Frontal cortex (tissue), 4 donors: ENCODE measurements around the gene MTSS2. TPM values are rescaled to one million over a fixed set of nuclear protein-coding genes. Genes with fewer than 3 reads are reported as not detected.
A peak's percentile ranks its signal among the peaks of the same experiment; 100 is the strongest.

Source experiments
- DNase-seq, 2 donors: peaks; one replicate each; pipeline ENCODE4 v3.0.0; 2012; ENCODE audit warnings: low spot score in 2 of 2
- FAIRE-seq: peaks from 2 replicates; lab custom pipeline; 2012; peaks lifted over from hg19 to GRCh38; lab: Jason Lieb, UNC
- total RNA-seq: library from RNA; depleted of rRNA; stranded (reverse); fragments of >200 nt; gene quantifications from one replicate; pipeline ENCODE4 v1.2.3, GENCODE V29; 2014
- donor health status: control.
- donor health status: control.
- donor health status: control.

MTSS2 gene
- total RNA-seq, 1 donor from 2014 or later = 25.7 TPM

- DNase-seq = no peak
- no peak for FAIRE-seq
These were observed 15.7 kb upstream of the MTSS2 start for GRCh38 chr16:70701596-70701995.

GRCh38 chr16:70701036-70701435 lies 15.2 kb upstream of the MTSS2 start:
- FAIRE-seq = no peak
- no peak for DNase-seq

DNA sequence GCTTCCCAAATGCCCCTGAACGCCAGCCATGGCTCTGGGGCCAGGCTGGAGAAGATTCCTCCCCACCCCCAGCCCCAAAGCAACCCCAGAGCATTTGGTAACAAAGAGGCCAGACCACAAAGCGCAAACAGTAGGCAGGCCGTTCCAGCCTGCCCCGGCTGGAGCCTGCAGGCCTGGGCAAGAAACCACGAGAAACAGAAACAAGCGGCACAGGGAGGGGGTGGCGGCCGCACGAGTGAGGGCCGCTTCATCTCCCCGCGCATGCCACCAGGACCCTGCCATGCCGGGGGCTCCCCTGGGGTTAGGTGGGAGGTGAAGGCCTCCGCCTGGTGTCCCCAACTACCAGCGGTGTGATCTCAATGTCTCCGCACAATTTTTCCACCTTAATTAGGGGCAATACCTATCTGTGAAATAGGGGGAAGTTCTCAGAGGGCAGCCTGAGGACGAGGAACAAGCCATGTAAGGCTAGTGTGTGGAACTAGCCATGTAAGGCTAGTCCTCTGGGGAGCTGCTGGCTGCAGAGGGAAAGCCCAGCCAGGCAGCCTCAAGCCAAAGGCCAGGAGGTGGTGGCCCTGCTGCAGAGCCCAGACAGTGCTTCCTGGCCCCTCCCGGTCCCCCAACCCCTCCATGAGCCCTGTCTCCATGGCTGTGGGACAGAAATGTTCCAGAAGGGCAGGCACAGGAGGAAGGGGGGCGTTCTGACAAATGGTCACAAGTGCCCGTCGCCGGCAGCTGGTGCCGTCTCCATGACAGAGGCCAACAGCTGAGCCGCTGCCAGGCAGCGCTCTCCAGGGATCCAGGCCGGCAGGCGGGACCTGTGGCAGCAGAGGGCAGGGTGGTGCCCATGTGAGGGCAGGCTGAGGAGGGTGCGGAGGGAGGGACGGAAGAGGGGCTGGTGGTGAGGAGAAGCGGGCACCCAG lies 14.5 kb upstream of the MTSS2 start:
- FAIRE-seq (no peak), DNase-seq (peak; percentile 72 to 79)

DNA sequence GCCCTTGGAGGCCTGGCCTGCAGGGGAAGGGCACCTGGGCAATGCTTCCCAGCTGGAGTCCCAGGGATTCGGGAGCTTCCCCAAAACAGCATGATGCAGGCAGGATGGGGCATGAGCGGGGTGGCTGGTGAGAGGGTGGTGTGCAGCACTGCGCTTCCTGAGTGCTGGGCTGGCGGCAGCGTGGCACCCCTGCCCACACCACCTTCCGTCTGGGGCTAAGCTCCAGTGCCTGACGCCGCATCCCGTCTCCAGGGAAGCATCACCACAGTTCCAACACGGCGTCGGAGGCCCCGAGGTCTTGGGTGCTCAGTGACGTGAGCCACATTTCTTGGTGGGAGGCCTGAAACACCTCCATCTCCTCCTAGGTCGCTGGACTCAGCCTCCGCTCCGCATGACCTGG lies 13.8 kb upstream of the MTSS2 start:
- no peak for DNase-seq
- no peak for FAIRE-seq

DNA sequence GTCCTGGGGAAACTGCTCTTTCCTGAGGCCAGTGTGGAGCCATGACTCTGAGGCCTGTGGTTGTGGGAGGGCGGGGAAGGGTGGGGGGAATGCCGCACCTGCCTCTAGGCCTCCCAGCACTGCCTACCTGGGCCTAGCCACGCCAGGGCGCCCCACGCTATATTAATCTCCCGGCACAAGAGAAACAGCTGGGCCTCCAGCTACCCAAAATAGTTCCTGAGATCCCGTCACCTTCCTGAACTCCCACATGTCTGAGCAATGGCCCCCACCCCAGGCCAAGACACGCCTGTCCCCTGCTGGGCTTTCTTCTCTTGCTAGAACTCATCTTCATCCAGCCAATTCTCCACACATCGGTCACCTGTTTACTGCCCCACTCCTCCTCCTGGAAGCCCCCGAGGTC lies 13.0 kb upstream of the MTSS2 start:
- FAIRE-seq (no peak), DNase-seq (no peak)

DNA sequence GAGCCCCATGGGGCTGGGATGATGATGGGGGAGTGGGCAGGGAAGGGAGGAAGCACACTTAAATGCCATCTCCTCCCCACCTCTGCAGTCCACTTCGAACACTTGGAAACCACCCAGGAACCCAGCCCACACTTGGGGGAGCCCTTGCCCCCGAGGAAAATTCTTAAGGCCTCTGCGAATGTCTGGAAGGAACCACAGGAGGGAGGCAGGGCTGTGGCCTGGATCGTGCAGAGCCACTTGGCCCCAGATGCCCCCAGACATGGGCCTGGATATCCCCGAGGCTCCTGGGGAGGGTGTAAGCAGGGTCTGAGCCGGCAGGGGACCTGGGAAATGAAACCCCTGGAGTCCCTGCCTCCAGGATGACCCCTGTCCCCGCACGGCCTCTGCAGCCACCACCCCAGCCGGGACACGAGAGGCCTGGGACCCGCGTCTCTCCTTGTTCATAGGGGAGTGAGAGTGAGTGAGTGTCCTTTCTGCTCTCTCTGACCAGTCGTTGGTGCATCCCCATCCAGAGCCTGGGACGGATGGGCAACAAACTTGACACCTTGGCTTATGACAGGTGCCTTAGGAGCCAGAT lies 11.8 kb upstream of the MTSS2 start:
- FAIRE-seq = no peak
- DNase-seq = no peak

DNA sequence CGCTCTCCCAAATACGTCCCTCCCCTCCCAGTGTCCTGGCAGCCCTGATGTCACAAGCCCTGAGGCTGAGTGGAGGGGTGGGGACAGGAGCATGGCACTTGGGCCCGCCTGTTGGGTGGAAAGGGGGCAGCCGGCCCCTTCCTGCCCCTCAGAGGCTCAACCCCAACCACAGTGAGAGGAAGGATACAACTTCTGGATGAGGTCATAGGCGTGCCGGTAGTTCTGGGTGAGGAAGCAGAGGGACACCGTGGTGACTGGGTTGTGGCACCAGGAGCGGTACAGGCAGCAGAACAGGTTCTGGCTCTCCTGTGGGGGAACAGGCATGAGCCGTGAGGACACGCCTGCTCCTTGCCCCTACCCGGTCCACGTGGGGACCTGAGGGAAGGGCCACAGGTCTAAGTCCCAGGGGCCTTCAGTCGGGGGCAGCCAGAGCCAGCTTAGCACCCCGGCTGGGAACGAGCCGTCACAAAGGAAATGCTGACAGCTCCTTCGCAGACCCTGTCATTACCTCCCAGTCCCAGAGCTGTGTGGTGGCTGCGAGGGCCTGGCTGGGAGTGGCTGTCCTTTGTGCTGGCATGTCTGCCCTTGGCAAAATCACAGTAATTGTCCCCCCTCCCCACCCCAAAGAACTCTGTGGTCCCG lies 11.2 kb upstream of the MTSS2 start:
- no peak for DNase-seq
- FAIRE-seq = no peak

GRCh38 chr16:70696355-70696754 lies 10.5 kb upstream of the MTSS2 start:
- FAIRE-seq = no peak
- no peak for DNase-seq

DNA sequence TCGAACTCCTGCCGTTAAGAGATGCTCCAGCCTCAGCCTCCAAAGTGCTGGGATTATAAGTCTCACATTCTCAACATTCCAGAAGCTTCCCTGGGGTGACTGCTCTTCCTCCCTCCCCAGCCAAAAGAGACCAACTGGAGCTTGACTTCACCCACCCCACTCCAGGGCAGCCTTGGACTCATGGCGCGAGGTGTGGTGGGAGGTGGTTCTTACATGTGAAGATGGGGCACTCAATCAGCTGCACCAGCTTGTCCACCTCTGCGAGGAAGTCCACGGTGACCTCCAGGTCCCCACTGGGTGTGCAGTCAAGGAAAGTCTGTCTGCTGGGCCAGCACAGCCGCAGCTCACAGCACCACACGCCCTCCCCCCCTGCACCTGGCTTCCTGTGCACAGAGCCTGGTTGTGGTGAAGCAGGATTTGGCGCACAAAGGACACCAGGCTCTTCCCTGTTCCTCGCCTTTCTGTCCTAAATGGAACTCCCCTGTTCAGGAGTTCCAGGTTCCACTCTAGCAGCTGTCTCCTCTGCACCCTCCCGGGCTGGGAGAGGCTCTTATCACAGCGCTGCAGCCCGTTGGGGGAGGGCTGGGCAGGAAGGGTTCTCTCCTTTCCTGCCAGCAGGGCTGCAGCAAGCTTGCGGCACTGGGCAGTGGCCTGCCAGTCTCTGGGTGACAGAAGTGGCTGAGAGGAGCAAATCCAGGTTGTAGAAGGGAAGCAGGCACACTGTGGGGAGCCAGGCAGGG lies 9.6 kb upstream of the MTSS2 start:
- FAIRE-seq = no peak
- no peak for DNase-seq

- DNase-seq (no peak), FAIRE-seq (no peak)
These were observed 9.0 kb upstream of the MTSS2 start for GRCh38 chr16:70694868-70695218.

DNA sequence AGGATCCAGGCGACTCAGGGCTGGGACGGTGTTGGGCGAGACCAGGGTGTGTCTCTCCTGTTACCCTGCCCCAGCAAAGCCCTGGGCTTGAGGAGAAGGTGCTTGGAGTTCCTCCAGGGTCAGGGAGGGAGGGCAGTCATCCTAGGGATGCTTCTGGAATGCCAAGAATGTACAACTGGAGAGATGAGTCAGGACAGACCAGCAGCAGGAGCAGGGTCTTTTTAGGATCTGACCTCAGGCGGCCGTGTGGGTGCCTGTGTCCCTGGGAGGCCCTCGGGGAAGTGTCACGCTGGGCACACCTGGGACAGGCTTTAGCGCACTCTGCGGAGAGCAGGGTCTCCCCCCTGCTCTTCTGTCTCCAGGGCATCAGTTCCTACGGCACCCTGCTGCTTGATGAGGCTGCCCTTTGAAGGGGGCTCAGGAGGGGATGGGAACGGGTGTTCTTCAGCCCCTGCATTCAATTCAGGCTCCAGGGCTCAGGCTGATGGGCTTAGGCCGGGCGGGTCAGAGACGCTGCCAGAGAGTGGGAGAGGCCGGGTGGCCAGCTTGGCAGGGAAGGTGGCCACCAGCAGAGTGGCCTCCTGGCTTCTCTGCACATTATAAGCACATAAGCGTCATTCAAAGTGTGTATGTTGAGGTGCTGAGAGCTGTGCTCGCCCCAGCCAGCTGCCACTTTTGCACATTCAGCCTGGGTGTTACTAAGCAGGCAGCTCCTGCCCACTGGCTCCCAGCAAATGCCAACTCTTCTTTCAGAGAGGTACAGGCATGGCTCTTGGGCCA lies 8.4 kb upstream of the MTSS2 start:
- FAIRE-seq = no peak
- no peak for DNase-seq

DNA sequence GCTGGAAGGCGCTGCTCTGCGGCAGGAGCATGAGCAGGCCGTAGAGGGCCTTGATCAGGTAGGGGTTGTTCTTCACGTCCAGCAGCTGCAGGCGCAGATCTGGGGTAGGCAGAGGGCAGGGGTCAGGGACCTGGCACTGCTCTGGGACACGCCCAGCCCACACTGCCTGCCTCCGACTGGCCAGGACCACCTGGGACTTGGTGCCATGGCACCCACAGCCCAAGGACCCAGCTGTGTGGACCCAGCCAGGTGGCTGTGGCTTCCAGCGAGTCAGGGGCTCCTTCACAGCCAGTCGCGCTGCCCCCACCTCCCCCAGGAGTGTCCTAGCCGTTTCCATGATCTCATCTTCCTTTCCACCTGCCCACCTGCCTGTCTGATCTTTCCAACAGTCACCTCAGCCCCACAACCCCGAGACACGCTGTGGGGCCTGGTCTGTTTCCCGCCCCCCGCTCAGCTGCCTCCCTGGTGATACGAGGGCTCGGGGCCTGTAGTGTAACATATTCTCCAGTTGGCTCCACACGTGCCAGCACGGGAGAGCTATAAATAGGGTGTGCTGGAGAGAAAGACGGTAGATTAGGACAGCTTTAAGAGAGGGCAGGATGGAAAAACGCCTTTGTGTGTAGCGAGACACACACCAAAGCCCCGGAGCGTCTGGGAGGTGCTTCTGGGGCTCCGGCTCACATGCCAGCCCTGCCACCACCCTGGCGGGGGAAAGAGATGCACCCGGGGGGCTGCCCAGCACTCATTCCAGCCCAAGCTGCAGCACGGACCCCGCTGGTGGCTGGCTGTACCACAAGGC lies 7.2 kb upstream of the MTSS2 start:
- no peak for FAIRE-seq
- no peak for DNase-seq

DNA sequence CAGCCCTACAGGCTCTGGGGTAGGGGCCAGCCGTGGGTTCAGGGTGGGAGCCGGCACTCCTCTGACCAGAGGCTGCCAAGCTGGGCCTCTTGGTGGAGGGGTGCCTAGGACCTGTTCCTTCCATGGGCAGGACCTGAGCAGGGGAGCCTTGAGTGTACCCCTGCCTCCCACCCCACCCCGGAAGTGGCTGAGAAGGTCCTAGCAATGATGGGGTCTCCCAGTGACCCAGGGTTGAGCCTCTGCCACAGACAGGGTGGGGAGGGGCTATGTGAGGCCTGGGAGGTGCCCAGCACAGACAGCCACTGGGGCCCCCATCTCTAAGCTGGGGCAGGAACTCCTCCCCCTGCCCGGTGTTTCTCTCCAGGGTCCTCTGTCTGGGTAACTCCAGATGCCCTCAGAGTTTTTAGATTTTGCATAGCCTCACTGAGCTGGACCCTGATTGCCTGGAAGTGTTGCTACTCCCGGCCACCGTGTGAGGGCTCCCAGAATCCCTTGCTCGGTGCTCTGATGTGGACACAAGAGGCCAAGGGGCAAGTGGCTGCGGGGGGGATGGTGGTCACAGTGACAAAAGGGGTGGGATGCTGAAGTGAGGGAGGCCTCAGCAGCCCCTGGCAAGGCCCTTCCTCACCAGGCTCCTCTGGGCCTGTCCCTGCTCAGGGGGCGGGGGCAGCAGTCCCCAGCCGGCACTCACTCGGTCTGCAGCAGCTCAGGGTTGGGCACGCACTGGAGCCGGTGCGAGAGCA lies 6.4 kb upstream of the MTSS2 start:
- no peak for FAIRE-seq
- no peak for DNase-seq

- FAIRE-seq = no peak
- DNase-seq = peak; percentile 65 to 83
These were observed 5.6 kb upstream of the MTSS2 start for GRCh38 chr16:70691223-70692129.

DNA sequence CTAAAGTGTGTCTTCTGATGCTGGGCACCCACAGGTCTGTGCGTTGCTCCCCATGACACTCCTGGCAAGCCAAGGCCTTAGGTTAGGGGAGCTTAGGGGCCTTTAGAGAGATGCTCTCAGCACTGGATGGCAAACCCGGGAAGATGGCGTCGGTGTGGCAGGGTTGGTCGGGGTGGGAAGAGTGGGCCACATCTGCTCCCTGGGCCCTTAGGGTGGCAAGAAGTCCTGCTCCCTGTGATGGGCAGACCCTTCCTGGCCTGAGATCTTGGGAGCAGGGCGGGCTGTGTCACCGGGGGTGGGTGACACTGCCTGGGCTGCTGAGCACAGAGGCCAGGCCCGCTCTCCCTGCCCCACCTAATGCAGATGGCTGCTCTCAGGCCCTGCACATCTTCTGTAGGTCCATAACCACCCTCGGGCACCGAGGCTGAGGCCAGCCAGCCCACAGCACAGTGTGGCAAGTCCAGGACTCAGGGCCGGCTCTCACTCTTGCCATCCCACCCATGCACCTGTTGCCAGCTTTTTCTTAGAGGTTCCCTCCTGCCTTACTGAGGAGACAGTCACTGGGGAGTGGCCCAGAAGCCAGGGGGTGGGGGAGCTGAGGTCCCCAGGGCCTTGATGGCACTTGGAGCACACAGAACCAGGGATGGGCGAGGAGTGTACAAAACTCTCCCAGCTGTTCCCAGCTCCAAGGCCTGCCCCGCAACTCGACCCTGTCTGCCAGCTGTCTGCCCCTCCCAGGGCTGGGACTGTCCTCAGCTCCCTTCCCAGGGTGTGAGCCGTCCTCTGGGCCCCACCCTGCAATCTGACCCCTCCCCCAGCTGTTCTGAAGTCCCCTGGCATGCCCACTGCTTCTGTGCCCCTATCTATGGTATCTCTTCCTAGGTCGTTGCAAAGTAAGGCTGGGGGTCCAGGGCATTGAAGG lies 4.4 kb upstream of the MTSS2 start:
- no peak for DNase-seq
- FAIRE-seq = no peak
